ENCODE results near the gene CDH23.

GRCh38 chr10:71454347-71454746 lies 57.6 kb downstream of the CDH23 start:
- TF ChIP-seq CTCF (IDR thresholded peaks at IDR 0.05) (no peak), REST (IDR thresholded peaks at IDR 0.05) (no peak), ZSCAN20 (CRISPR knock-in tag; IDR thresholded peaks at IDR 0.05) (no peak)

Data from A549 (cell line).